Measurements from ENCODE around the gene PHLDB3. TPM values are rescaled to one million over a fixed set of nuclear protein-coding genes. Genes with fewer than 3 reads are reported as not detected.

Gene PHLDB3
- total RNA-seq, 1 experiment from 2014 or later = 8.5 TPM

DNA sequence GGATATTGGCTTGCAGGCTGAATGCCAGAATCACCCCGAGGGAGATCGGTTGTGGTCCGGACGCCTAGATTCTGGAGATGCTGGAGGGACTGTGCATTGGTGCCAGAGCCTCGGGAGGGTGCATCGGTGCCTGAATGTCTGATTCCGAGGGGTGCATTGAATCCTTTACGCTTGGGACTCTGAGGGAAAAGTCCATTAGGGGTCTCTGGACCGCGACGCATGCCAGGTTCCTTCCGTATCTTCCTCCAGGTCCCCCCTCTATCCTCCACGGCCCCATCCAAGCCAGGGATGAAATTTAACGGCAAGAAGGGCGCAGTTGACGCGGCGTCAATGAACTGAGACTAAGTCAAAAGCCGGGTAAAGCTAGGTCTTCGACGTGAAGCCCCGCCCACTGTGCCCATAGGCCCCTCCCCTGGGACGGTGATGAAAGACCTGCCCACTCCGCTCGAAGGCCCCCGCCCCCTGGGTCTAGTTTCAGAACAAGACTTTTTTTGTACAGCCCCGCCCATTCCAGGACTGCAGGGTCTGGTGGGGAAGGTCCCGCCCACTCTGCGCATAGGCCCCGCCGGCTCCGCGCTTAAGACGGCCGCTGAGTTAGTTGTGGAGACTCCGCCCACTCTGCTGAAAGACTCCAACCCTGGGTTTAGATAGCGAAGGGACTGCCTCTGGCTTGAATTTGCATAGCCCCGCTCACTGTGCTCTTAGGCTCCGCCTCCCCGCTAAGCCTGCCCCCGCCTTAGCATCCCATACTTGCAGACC, 29.2 kb upstream of the PHLDB3 start:
- Mint-ChIP-seq H3K9me3 (no peaks in the 10 kb centered on the region; a peak in 1 of 5 replicates), H3K27ac (peak overlapping the region; percentile 97 to 99 (median 98)), H3K4me1 (peaks cover 15 to 19% of the 10 kb centered on the region in 2 experiments), H3K4me3 (peak overlapping the region; percentile 79 to 97), H3K36me3 (ENCODE audit: insufficient read depth in 1 of 3, low read depth in 3 of 3) (peaks cover 8 to 23% (median 15%) of the 10 kb centered on the region in 3 experiments), H3K27me3 (ENCODE audit: low read depth) (peaks cover 10% of the 10 kb centered on the region)
- Histone ChIP-seq H4K91ac (ENCODE audit: insufficient read length, low read depth, low read length) (no peak overlapping the region), H3K9ac (ENCODE audit: extremely low read depth, insufficient read length, low read length) (no peak overlapping the region), H3K56ac (ENCODE audit: insufficient read length, low read depth, low read length) (no peak overlapping the region), H3K9me3 (ENCODE audit: control insufficient read depth, low read depth, low read length) (no peaks in the 10 kb centered on the region), H3K4ac (ENCODE audit: low read depth, low read length) (no peak overlapping the region), H3K27ac (ENCODE audit: insufficient read length, low read depth, low read length) (no peak overlapping the region), H3K4me1 (ENCODE audit: insufficient read depth, low read length) (no peaks in the 10 kb centered on the region), H2BK12ac (ENCODE audit: insufficient read length, low read depth, low read length) (no peak overlapping the region), H3K23me2 (ENCODE audit: insufficient read length, low read depth, low read length, poor library complexity, severe bottlenecking) (peaks cover 5% of the 10 kb centered on the region), H2BK120ac (ENCODE audit: low read depth, low read length, poor library complexity, severe bottlenecking) (no peak overlapping the region), H3K79me1 (ENCODE audit: insufficient read depth, low read depth, low read length, poor library complexity, severe bottlenecking) (no peaks in the 10 kb centered on the region), H3K4me2 (ENCODE audit: insufficient read depth, insufficient read length, low read length) (peak overlapping the region; percentile 56), H3T11ph (ENCODE audit: low read length) (no peak overlapping the region), H4K20me1 (ENCODE audit: control insufficient read depth, insufficient read depth, insufficient read length) (no peaks in the 10 kb centered on the region), H2BK20ac (ENCODE audit: low read depth, low read length, poor library complexity, severe bottlenecking) (no peak overlapping the region), H3K27me3 (ENCODE audit: insufficient read depth, low read length) (no peaks in the 10 kb centered on the region), H2AK5ac (ENCODE audit: insufficient read length, low read length) (no peak overlapping the region), H4K5ac (ENCODE audit: insufficient read length, low read depth, low read length) (no peak overlapping the region), H2AFZ (ENCODE audit: low read length) (no peak overlapping the region), H2BK5ac (ENCODE audit: insufficient read length, low read length) (no peak overlapping the region), H4K8ac (replicated peaks; ENCODE audit: insufficient read length, low read depth, low read length) (no peak overlapping the region), H3K79me2 (ENCODE audit: insufficient read depth, low read length) (no peaks in the 10 kb centered on the region), H3K18ac (ENCODE audit: insufficient read length, low read depth, low read length) (no peak overlapping the region), H3K23ac (ENCODE audit: insufficient read length, low read depth, low read length) (no peak overlapping the region), H2BK15ac (ENCODE audit: low read depth, low read length) (no peak overlapping the region), H3K14ac (ENCODE audit: insufficient read depth, low read length) (no peak overlapping the region)
- TF ChIP-seq, protein P1, sequence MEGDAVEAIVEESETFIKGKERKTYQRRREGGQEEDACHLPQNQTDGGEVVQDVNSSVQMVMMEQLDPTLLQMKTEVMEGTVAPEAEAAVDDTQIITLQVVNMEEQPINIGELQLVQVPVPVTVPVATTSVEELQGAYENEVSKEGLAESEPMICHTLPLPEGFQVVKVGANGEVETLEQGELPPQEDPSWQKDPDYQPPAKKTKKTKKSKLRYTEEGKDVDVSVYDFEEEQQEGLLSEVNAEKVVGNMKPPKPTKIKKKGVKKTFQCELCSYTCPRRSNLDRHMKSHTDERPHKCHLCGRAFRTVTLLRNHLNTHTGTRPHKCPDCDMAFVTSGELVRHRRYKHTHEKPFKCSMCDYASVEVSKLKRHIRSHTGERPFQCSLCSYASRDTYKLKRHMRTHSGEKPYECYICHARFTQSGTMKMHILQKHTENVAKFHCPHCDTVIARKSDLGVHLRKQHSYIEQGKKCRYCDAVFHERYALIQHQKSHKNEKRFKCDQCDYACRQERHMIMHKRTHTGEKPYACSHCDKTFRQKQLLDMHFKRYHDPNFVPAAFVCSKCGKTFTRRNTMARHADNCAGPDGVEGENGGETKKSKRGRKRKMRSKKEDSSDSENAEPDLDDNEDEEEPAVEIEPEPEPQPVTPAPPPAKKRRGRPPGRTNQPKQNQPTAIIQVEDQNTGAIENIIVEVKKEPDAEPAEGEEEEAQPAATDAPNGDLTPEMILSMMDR (conservative IDR thresholded peaks at IDR 0.05) = no peak
- no CpG with 5 or more reads among the region's 41 CpGs for WGBS (ENCODE audit: extremely low coverage, insufficient read length, low lambda C conversion rate)
- DNase-seq = peak; percentile 99
